PC-3 (cell line): ENCODE results near the gene ERCC5.

Experiments
- EZH2 ChIP-seq: fragments of 300-600 bp; sonication (generic); IDR thresholded peaks from one replicate; pipeline ENCODE4 v1.6.1; 2017; ENCODE audit warnings: antibody characterized with exemption, mild to moderate bottlenecking, low read length; ENCODE audit not compliant: unreplicated experiment
- EZH2phosphoT487 ChIP-seq: fragments of 300-600 bp; sonication (generic); IDR thresholded peaks from 2 replicates; pipeline ENCODE4 v1.6.1; 2018; ENCODE audit warnings: mild to moderate bottlenecking, antibody characterized with exemption, low read length, borderline replicate concordance
- TF ChIP-seq, protein P1 (sequence below): fragments of 300-600 bp; sonication (generic); conservative IDR thresholded peaks from 2 replicates; pipeline ENCODE4 v1.5.1; 2017; ENCODE audit warnings: antibody characterized with exemption, low read depth, mild to moderate bottlenecking, low read length

DNA sequence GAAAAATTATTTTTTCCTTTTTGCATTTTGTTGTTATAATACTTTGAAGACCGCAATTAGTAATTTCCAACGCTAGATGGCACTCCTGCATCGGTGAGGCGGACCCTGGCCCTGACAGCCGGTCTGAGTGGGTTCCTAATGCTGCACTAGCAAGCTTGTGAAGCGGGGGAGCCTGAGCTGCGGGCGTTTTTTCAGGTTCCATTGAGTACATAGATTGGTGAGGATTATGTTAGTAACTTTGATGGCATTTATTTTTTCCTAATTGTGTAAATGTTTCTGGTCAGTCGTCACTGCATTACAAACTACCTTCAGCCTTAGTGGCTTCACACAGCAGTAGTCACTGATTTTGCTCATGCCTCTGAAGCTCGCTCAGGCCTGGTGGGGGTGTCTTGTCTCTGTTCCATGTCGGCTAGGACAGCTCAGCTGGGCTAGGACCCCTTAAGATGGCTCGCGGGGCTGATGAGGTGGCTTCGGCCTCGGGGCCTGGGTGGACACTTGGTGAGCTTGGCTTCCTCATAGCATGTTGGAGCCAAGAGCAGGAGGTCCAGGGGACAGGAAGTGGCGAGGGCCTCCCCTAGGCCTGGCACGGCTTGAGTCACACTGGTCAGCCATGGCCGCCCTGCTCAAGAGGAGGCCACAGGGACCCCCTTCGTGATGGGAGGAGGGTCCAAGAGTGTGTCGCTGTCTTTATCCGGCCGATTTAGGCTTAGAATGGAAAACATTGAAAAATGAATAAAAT lies 25.0 kb downstream of the ERCC5 start:
- TF ChIP-seq, protein P1, sequence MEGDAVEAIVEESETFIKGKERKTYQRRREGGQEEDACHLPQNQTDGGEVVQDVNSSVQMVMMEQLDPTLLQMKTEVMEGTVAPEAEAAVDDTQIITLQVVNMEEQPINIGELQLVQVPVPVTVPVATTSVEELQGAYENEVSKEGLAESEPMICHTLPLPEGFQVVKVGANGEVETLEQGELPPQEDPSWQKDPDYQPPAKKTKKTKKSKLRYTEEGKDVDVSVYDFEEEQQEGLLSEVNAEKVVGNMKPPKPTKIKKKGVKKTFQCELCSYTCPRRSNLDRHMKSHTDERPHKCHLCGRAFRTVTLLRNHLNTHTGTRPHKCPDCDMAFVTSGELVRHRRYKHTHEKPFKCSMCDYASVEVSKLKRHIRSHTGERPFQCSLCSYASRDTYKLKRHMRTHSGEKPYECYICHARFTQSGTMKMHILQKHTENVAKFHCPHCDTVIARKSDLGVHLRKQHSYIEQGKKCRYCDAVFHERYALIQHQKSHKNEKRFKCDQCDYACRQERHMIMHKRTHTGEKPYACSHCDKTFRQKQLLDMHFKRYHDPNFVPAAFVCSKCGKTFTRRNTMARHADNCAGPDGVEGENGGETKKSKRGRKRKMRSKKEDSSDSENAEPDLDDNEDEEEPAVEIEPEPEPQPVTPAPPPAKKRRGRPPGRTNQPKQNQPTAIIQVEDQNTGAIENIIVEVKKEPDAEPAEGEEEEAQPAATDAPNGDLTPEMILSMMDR: peak; percentile 81
- TF ChIP-seq EZH2: no peak
- no peak for TF ChIP-seq EZH2phosphoT487
